Measurements from ENCODE around the gene CEP43.

DNA sequence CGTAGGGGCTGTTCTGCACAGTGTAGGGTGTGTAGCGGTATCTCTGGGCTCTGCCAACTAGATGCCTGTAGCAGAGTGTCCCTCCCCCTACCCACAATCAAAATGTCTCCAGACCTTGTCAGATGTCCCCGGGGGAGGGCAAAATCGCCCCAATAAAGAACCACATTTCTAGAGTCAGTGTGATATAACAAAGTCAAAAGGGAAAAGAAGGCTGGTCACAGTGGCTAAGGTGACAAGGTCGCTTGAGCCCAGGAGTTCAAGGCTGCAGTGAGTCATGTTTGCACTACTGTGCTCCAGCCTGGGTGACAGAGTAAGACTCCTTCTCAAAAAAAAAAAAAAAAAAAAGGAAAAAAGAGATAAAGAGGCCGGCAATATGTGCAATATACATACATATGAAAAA lies 11.7 kb upstream of the CEP43 start:
- no peak for TF ChIP-seq TAF1 (IDR thresholded peaks at IDR 0.05; ENCODE audit: borderline replicate concordance, low read depth, low read length)
- TF ChIP-seq POLR2A (IDR thresholded peaks at IDR 0.05; ENCODE audit: low read depth, low read length): no peak
- TF ChIP-seq POLR2AphosphoS5 (IDR thresholded peaks at IDR 0.05; ENCODE audit: low read depth, low read length): no peak

Data from GM12892 (cell line).